CD4-positive, CD25-positive, alpha-beta regulatory T cell (primary cell): ENCODE results near the gene RYR2. TPM values are rescaled to one million over a fixed set of nuclear protein-coding genes. Genes with fewer than 3 reads are reported as not detected.

Experiments
- ATAC-seq, 2 donors: fragments of 150-1000 bp; cut with Tn5 transposase; one replicate each; pipeline ENCODE4 v1.10.0; 2021; ENCODE audit warnings: low read depth in 2 of 2, moderate number of reproducible peaks in 2 of 2, moderate library complexity in 1 of 2
- DNase-seq, 3 donors: peaks; one replicate each; pipeline versions ENCODE4 v3.0.0 to v3.0.0-alpha.2; 2012 to 2022; ENCODE audit warnings: mixed read lengths in 1 of 3
- H3K27ac ChIP-seq: one replicate; pipeline ENCODE4 v1.7.0; 2013; ENCODE audit warnings: mild to moderate bottlenecking, low read length; ENCODE audit not compliant: insufficient read depth, poor library complexity, severe bottlenecking
- H3K27me3 ChIP-seq: one replicate; pipeline ENCODE4 v1.7.0; 2013; ENCODE audit warnings: low read length; ENCODE audit not compliant: control insufficient read depth, insufficient read depth
- H3K36me3 ChIP-seq: one replicate; pipeline ENCODE4 v1.7.0; 2013; ENCODE audit warnings: mild to moderate bottlenecking, low read length, moderate library complexity; ENCODE audit not compliant: control insufficient read depth, insufficient read depth
- H3K4me1 ChIP-seq: 2 replicates; pipeline ENCODE4 v1.7.0; 2013; ENCODE audit warnings: mild to moderate bottlenecking, low read length; ENCODE audit not compliant: insufficient read depth, control insufficient read depth, poor library complexity, severe bottlenecking
- H3K4me3 ChIP-seq: one replicate; pipeline ENCODE4 v1.7.0; 2013; ENCODE audit warnings: low read depth, mild to moderate bottlenecking, low read length, moderate library complexity
- H3K9me3 ChIP-seq, 2 experiments: 1 replicate in 1 of 2; 2 replicates in 1 of 2; pipeline ENCODE4 v1.7.0; 2013; ENCODE audit warnings: low read length in 2 of 2, mild to moderate bottlenecking in 1 of 2, moderate library complexity in 1 of 2; ENCODE audit not compliant: control insufficient read depth in 2 of 2
- H3K27ac Mint-ChIP-seq, 3 donors: one replicate each; pipeline ENCODE4 v1.8.0; 2020 to 2022; ENCODE audit warnings: mild to moderate bottlenecking in 3 of 3, mixed read lengths in 3 of 3, moderate library complexity in 2 of 3
- H3K27me3 Mint-ChIP-seq: one replicate; pipeline ENCODE4 v1.8.0; 2022; ENCODE audit warnings: mild to moderate bottlenecking, mixed read lengths
- H3K36me3 Mint-ChIP-seq: one replicate; pipeline ENCODE4 v1.8.0; 2020; ENCODE audit warnings: mixed read lengths
- H3K4me1 Mint-ChIP-seq, 4 donors: one replicate each; pipeline ENCODE4 v1.8.0; 2020 to 2022; ENCODE audit warnings: mixed read lengths in 4 of 4, mild to moderate bottlenecking in 1 of 4
- H3K4me3 Mint-ChIP-seq, 4 donors: one replicate each; pipeline ENCODE4 v1.8.0; 2020 to 2022; ENCODE audit warnings: mild to moderate bottlenecking in 4 of 4, mixed read lengths in 4 of 4, moderate library complexity in 3 of 4
- H3K9me3 Mint-ChIP-seq, 7 donors: one replicate each; pipeline ENCODE4 v1.8.0; 2020 to 2022; ENCODE audit warnings: mixed read lengths in 7 of 7, mild to moderate bottlenecking in 3 of 7, moderate library complexity in 2 of 7
- polyA plus RNA-seq, 4 donors: library from polyadenylated mRNA; unstranded; fragments of 300-500 nt; fragmentation: Illumina TruSeq; gene quantifications; one replicate each; pipeline ENCODE4 v1.2.3, GENCODE V29; 2021
- total RNA-seq: library from RNA; stranded (reverse); gene quantifications from one replicate; pipeline ENCODE4 v1.2.3, GENCODE V29; 2022

RYR2 gene
- total and polyA plus RNA-seq, 5 donors from 2014 or later: 0.02 to 0.40 TPM; not detected in 3

GRCh38 chr1:237227476-237227875 is 185.5 kb downstream of the RYR2 start:
- Mint-ChIP-seq H3K27ac (no peak overlapping the region), H3K4me1 (no peaks in the 10 kb centered on the region), H3K9me3 (peaks cover 0 to 6% (median 0%) of the 10 kb centered on the region in 7 donors), H3K4me3 (no peak overlapping the region), H3K36me3 (no peaks in the 10 kb centered on the region), H3K27me3 (no peaks in the 10 kb centered on the region)
- Histone ChIP-seq H3K9me3 (no peaks in the 10 kb centered on the region), H3K27me3 (no peaks in the 10 kb centered on the region), H3K27ac (no peak overlapping the region), H3K4me3 (no peak overlapping the region), H3K4me1 (no peaks in the 10 kb centered on the region), H3K36me3 (no peaks in the 10 kb centered on the region)
- DNase-seq (no peak), ATAC-seq (no peak)

- peaks cover 0 to 2% (median 0%) of the 10 kb centered on the region in 7 donors for H3K9me3 Mint-ChIP-seq
- no peaks in the 10 kb centered on the region for H3K4me1 ChIP-seq
- H3K27me3 Mint-ChIP-seq: no peaks in the 10 kb centered on the region
- no peak for DNase-seq
- H3K27ac ChIP-seq: no peak overlapping the region
- no peaks in the 10 kb centered on the region for H3K36me3 ChIP-seq
- no peaks in the 10 kb centered on the region for H3K36me3 Mint-ChIP-seq
- H3K4me3 Mint-ChIP-seq: no peak overlapping the region
- no peak overlapping the region for H3K4me3 ChIP-seq
- no peak overlapping the region for H3K27ac Mint-ChIP-seq
- ATAC-seq: no peak
- H3K4me1 Mint-ChIP-seq: no peaks in the 10 kb centered on the region
- H3K27me3 ChIP-seq: no peaks in the 10 kb centered on the region
- no peaks in the 10 kb centered on the region for H3K9me3 ChIP-seq
Observed at GRCh38 chr1:237228421-237228820, 186.4 kb downstream of the RYR2 start.

GRCh38 chr1:237229333-237229732 is 187.3 kb downstream of the RYR2 start:
- Histone ChIP-seq H3K9me3 (no peaks in the 10 kb centered on the region), H3K4me3 (no peak overlapping the region), H3K27me3 (no peaks in the 10 kb centered on the region), H3K4me1 (no peaks in the 10 kb centered on the region), H3K36me3 (no peaks in the 10 kb centered on the region), H3K27ac (no peak overlapping the region)
- DNase-seq: no peak
- Mint-ChIP-seq H3K4me3 (no peak overlapping the region), H3K36me3 (no peaks in the 10 kb centered on the region), H3K27ac (no peak overlapping the region), H3K9me3 (peaks cover 0 to 2% (median 0%) of the 10 kb centered on the region in 7 donors), H3K4me1 (no peaks in the 10 kb centered on the region), H3K27me3 (no peaks in the 10 kb centered on the region)
- ATAC-seq: no peak

- H3K4me3 ChIP-seq: no peak overlapping the region
- no peak overlapping the region for H3K4me3 Mint-ChIP-seq
- H3K9me3 Mint-ChIP-seq: peaks cover 0 to 2% (median 0%) of the 10 kb centered on the region in 7 donors
- H3K36me3 Mint-ChIP-seq: no peaks in the 10 kb centered on the region
- no peaks in the 10 kb centered on the region for H3K36me3 ChIP-seq
- ATAC-seq: no peak
- H3K9me3 ChIP-seq: no peaks in the 10 kb centered on the region
- no peak overlapping the region for H3K27ac Mint-ChIP-seq
- no peak for DNase-seq
- H3K27me3 Mint-ChIP-seq: peaks cover 7% of the 10 kb centered on the region
- H3K4me1 Mint-ChIP-seq: no peaks in the 10 kb centered on the region
- no peaks in the 10 kb centered on the region for H3K4me1 ChIP-seq
- H3K27ac ChIP-seq: no peak overlapping the region
- H3K27me3 ChIP-seq: no peaks in the 10 kb centered on the region
Observed at GRCh38 chr1:237232501-237232900, 190.5 kb downstream of the RYR2 start.

GRCh38 chr1:237235091-237235490 is 193.1 kb downstream of the RYR2 start:
- H3K4me3 Mint-ChIP-seq: no peak overlapping the region

GRCh38 chr1:237237721-237238120 is 195.7 kb downstream of the RYR2 start:
- H3K4me3 Mint-ChIP-seq: no peak overlapping the region
- Histone ChIP-seq H3K9me3 (no peaks in the 10 kb centered on the region), H3K27ac (no peak overlapping the region), H3K4me3 (no peak overlapping the region), H3K27me3 (no peaks in the 10 kb centered on the region), H3K4me1 (no peaks in the 10 kb centered on the region), H3K36me3 (no peaks in the 10 kb centered on the region)
- H3K9me3 Mint-ChIP-seq: peaks cover 0 to 1% (median 0%) of the 10 kb centered on the region in 7 donors
- no peak for ATAC-seq
- H3K36me3 Mint-ChIP-seq: no peaks in the 10 kb centered on the region
- no peak overlapping the region for H3K27ac Mint-ChIP-seq
- DNase-seq: no peak
- no peaks in the 10 kb centered on the region for H3K4me1 Mint-ChIP-seq
- peaks cover 7% of the 10 kb centered on the region for H3K27me3 Mint-ChIP-seq

More at GRCh38 chr1:237235091-237235490, 193.1 kb downstream of the RYR2 start:
- Histone ChIP-seq H3K27ac (no peak overlapping the region), H3K4me3 (no peak overlapping the region), H3K4me1 (no peaks in the 10 kb centered on the region), H3K36me3 (no peaks in the 10 kb centered on the region), H3K27me3 (no peaks in the 10 kb centered on the region), H3K9me3 (no peaks in the 10 kb centered on the region)
- Mint-ChIP-seq H3K27ac (no peak overlapping the region), H3K36me3 (no peaks in the 10 kb centered on the region), H3K4me1 (no peaks in the 10 kb centered on the region), H3K27me3 (peaks cover 7% of the 10 kb centered on the region), H3K9me3 (peaks cover 0 to 2% (median 0%) of the 10 kb centered on the region in 7 donors)
- ATAC-seq (no peak), DNase-seq (no peak)

GRCh38 chr1:237239248-237239647 is 197.3 kb downstream of the RYR2 start:
- no peaks in the 10 kb centered on the region for H3K9me3 ChIP-seq
- ATAC-seq (no peak), DNase-seq (no peak)
- H3K4me3 Mint-ChIP-seq: no peak overlapping the region
- H3K27me3 ChIP-seq: no peaks in the 10 kb centered on the region
- no peaks in the 10 kb centered on the region for H3K36me3 ChIP-seq
- no peaks in the 10 kb centered on the region for H3K36me3 Mint-ChIP-seq
- no peaks in the 10 kb centered on the region for H3K4me1 ChIP-seq
- no peak overlapping the region for H3K27ac Mint-ChIP-seq
- no peak overlapping the region for H3K4me3 ChIP-seq
- H3K4me1 Mint-ChIP-seq: no peaks in the 10 kb centered on the region
- H3K27ac ChIP-seq: no peak overlapping the region
- H3K9me3 Mint-ChIP-seq: peaks cover 0 to 3% (median 0%) of the 10 kb centered on the region in 7 donors
- H3K27me3 Mint-ChIP-seq: peaks cover 7% of the 10 kb centered on the region

- no peak for DNase-seq
- Histone ChIP-seq H3K4me3 (no peak overlapping the region), H3K36me3 (no peaks in the 10 kb centered on the region), H3K9me3 (no peaks in the 10 kb centered on the region), H3K4me1 (no peaks in the 10 kb centered on the region), H3K27me3 (no peaks in the 10 kb centered on the region), H3K27ac (no peak overlapping the region)
- H3K4me1 Mint-ChIP-seq: no peaks in the 10 kb centered on the region
- H3K27ac Mint-ChIP-seq: no peak overlapping the region
- H3K36me3 Mint-ChIP-seq: no peaks in the 10 kb centered on the region
- H3K9me3 Mint-ChIP-seq: peaks cover 0 to 3% (median 0%) of the 10 kb centered on the region in 7 donors
- no peak for ATAC-seq
- H3K27me3 Mint-ChIP-seq: peaks cover 7% of the 10 kb centered on the region
- H3K4me3 Mint-ChIP-seq: no peak overlapping the region
Observed at GRCh38 chr1:237241038-237241437, 199.1 kb downstream of the RYR2 start.
